Astrocyte of the hippocampus (primary cell): ENCODE measurements around the gene TTLL8.
A peak's percentile ranks its signal among the peaks of the same experiment; 100 is the strongest.
"Not testable (repeated sequence)": the region's sequence is repeated elsewhere in the genome, so short reads cannot be mapped to it uniquely, and the experiment has no call there.

Experiments
- DNase-seq: peaks from one replicate; pipeline ENCODE4 v3.0.0; 2011; ENCODE audit warnings: low read depth, low spot score

TTLL8 gene

DNA sequence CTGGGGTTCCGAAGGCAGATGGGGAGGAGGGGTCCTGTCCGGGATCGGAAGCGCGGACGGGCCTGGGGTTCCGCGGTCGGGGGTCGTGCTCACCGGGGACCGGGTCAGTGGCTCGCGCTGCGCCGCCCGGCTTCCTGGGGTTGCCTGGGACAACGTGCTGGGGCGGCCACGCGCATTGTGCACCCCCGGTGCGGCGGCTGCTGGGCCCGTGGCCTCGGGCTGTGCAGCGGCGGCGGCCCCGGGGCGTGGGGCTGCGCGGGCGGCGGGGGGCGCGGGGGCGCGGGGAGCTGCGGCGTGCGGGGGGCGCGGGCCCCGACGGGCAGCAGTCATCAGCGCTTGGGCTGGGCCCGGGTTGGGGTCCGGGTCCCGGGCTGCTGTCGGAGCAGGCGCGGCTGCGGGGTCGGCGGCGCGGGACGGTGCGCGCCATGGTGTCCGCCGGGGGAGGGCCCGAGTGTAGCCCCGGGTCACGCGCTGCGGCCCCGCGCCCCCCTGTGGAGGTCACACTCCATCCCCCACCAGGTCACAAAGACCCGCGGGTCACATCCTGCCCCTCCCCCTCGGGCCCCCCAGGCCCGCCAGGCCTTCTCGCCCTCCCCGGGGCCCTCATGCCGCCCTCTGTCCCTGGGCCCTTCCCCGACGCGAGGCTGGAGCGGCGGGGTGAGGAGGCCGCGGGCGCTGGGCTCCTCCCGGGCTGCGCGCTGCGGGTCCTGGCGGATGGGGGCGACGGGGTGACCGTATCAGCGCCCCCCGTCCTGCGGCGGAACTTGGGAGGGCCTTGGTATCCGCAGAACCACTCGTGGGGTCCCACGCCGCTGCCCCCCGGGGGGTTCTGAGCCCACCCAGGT is at the start of gene TTLL8:
TTLL8 (minus strand) TSS at position 238 of the 845 bp plus-strand sequence.
- DNase-seq, result no peak

DNA sequence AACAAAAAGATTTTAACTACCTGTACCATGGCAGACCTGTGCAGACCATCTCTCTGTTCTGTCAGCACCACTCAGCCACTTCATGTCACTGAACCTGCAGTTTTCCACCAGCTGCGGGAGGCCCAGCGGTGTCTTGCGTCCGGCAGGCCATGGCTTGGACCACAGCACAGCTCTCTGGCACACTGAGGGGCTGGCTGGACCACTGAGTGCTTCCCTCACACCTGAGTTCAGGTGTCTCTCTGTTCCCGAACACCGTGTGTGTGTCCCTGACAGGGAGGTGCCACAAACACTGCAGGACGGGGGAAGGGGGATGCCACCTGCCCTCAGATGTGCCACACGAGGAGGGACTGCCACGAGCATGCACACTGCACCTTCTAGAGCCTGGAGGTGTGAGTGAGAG is 49.4 kb upstream of the TTLL8 start:
- DNase-seq, result no peak

DNA sequence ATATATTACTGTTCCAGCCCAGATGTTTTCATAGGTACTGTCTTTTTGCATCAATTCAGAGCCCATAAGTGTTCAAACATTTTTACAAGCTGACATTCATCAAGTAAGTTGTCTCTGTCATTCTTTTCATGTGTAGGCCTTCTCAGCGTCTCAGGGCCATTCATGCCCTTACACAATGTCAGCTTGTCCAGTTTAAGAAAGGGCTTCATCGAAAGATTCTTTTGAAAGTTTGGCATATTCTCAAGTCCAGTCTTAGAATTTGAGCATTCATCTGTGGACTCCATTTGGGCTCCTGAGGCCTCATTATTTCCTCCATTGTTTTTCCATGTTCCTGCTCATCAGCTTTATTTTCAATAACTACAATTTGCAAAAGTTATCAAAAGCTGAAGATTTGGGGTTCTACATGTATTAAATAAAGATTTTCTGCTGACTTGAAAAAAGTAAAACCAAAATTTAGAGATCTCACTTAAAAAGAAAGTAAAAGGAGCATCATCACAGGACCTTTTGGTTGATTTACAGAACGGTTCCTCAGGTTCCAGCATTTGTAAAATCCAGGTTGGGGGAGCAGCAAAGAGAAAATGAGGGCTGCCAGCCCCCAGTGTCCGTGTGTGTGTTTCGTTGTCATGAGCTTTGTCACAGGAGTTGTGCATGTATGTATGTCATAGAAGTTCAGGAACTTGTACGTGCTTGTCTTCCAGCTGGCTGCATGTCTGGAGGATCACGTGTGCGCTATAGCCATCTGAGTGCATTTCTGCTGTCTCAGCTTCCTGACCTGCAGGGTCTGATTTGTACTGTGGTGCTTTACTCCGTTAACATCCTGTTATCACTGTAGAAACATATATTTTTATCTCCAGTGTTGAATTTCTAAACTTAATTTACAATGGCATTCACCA is 47.4 kb upstream of the TTLL8 start:
- DNase-seq, result no peak

DNA sequence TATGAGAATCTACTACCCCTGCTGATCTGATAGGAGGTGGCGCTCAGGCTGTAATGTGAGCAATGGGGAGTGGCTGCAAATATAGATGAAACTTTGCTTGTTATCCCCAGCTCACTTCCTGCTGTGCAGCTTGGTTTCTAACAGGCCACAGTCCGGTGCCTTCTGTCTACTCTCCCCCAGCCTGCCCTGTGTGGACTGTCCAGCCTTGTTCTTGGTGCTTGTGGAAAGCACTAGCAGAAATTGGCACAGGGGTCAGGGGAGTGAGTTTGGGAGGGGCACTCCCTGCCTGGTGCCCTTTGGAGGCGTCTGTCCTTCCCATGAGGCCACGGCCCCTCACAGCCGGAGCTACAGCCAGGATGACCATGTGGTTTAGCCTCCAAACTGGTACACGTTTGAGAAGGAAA is 46.0 kb upstream of the TTLL8 start:
- DNase-seq, result no peak

DNA sequence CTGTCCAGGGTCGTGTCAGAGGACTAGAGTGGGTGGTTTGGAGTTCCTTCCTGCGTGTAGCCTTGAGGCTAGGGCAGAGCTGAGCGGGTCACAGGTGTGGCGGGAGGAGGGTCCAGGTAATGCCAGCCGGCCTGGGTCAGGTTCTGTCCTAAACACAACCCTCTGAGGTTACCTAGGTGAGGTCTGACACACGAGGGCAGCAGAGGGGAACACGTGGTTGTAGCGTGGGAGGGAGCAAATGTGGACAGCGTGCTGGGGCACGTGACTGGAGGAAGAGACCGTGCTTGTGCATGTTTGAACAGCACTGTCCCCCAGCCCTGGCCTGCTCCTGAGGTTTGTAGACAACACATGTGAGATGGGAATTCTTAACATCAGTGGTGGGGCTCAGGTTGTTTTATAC is 44.8 kb upstream of the TTLL8 start:
- DNase-seq, result no peak

DNA sequence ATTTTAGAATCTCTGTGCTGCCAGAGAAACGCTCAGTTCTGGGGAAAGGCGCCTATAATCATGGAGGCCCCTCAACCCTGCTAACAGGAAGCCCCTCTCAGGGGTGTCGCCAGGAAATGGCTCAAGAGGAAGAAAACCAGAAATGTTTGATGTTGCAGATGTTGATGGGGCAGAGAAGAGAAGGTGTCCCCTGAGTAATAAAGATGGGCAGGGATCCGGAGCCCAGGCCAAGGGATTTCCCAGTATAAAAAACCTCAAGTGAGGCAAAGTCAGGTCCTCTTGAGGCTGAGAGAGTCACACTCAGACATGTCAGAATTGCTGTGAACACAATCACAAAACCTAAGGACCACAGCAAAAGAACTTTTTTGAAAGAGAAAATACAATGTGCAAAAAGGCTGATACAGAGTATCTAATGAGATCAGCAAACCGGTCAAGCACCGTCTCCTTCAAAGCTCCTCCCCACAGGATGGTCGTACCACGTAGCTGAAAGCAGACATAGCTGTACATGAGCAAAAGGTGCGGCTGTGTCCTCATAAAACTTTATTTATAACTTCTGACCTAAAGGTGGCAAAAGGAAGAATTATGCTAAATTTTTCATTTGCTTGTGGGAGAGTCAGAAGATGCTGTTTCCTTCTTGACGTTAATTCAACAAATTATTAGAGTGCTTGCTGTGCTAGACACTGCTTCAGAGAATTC is 43.9 kb upstream of the TTLL8 start:
- no peak for DNase-seq

DNA sequence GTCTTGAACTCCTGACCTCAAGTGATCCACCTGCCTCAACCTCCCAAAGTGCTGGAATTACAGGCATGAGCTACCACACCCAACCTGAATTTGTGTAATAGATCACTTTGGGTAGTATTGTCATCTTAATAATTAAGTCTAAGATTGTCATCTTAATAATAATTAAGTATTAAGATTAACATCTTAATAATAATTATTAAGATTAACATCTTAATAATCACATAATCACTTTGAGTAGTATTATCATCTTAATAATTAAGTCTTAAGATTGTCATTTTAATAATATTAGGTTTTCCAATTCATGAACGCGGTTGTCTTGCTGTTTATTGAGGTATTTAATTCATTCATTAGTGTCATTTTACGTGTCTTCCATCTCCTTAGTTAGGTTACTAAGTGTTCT is 40.0 kb upstream of the TTLL8 start:
- no peak for DNase-seq

DNA sequence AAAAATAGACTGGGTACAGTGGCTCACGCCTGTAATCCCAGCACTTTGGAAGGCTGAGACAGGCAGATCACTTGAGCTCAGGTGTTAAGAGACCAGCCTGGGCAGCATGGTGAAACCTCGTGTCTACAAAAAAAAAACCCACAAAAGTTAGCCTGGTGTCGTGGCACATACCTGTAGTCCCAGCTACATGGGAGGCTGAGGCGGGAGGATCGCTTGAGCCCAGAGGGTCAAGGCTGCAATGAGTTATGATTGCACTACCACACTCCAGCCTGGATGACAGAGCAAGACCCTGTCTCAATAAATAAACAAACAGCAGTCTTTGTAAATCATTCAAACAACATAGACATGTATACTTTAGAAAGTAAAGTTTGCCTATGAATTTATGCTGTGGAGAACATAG is 34.2 kb upstream of the TTLL8 start:
- DNase-seq, result no peak

DNA sequence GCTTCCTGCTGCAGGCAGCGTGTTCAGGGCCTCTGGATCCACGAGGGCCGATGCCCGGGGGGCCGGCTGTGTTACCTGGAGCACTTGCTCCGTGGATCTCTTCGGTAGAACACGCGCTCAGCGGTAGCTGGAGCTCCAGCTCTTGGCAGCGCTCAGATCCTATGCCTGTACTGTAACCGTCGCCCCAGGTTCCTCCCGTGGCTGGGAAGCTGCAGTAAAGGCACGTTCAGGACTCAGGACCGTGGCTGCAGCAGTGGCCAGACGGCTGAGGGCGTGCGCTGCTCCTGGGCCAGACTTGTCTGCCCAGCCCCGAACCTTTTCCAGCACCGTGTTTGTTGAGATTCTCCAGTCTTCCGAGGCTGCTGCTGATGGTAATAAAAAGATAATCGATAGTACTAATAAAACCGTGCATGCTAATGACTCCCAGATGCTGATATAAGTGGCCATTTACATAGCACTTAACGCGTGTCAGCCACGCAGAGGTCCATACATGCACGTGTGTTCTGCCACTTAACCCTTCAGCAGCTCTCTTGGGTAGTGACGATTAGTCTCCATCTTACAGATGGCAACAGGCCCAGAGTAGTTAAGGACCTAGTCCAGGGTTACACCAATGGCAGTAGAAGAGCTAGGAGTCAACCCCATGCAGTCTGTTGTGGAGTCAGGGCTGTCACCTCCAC is 33.1 kb upstream of the TTLL8 start:
- no peak for DNase-seq

DNA sequence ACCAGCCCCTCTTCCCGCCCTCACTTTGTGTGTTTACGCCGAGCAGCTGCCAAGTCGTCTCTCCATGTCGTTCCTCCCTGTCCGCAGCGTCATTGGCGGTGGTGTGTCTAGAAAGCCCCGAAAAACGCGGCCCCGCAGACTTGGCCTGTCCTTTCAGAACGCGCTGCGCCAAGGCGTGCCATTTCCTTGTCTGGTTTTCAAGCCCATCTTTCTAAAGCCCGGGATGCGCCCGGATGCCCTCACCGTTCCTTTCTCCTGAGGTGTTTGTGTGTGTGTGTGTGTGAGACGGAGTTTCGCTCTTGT is 32.3 kb upstream of the TTLL8 start:
- no peak for DNase-seq

DNA sequence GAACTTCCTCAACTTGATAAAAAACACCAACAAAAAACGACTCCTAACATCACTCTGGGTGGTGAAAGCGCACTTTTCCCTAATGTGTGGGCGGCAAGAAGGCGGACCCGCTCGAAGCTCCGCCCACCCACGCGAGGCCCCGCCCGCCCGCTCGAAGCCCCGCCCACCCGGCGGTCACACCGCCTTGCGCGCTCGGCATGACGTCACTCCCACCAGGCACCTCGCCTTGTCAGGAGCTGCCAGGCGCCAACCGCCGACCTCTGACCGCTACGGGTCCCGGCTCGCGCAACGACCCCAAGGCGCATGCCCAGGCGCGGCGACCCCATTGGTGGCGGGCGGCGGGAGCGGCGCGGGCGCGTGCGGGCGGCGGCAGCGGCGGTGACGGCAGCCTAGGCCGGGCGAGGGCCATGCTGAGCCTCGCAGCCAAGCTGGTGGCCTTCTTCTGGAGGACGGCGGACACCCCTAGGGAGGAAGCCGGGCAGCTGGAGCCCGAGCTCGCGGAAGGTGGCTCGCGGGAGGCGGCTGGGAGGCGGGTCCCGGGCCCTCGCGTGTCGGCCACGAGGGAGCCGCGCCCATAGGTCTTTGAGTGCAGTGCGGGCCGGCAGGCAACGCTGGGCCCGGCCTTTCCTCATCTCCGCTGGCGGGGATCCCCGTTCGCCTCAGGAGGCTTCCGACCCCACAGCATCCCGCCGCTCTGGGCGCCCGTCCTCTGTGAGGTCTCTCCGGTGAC is 31.7 kb upstream of the TTLL8 start, which contains the start of gene MOV10L1:
MOV10L1 (plus strand) TSS at position 325 of the 730 bp plus-strand sequence; CDS start at position 408, 83 bp downstream.
- peak; percentile 29 for DNase-seq

DNA sequence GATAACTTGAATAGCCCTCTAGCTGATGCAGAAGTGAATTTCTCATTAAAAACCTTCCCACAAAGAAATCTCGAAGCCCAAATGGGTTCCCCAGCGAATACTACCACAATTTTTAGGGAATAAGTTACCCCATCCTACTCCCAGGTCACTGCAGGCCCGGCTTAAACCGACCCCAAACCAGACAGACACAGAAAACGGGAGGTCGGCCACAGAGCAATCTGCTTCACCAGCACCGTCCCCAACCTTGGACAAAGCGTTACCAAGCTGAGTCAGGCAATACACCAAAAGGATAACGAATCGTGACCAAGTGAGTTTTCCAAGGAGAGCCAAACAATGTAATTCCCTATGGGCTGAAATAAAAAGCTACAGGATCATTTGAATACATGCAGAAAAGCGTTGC is 31.1 kb upstream of the TTLL8 start:
- DNase-seq, result no peak

DNA sequence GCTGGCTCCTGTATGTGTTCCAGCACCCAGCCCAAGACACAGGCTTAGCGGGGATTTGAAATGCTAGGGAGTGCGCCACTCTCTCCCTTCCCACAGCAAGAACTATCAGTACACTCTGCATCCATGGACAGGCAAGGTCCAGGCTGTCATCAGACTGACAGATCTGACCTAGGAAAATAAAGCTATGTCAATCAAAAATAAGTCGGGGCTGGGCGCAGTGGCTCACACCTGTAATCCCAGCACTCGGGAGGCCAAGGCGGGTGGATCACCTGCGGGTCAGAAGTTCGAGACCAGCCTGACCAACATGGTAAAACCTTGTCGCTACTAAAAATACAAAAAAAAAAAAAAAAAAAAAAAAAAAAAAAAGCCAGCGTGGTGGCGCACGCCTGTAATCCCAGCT is 30.0 kb upstream of the TTLL8 start:
- DNase-seq, result no peak

DNA sequence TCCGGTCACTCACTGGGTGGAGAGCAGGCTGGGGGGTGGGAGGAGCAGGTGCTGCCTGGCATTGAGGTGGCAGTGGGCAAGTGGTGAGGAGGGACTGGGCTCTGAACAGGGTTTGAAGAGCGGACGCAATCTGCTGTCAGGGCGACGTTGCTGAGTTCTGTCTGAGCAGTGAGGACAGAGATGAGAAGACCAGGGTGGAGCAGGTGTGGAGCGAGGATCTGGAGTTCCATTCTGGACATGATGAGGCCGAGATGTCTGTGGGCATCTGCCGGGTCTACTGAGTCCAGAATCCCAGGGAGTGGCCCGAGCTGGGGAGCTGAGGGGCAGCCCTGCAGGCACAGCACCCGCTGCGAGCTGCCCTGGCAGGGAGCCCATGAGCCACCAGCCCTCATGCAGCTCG is 29.5 kb upstream of the TTLL8 start:
- DNase-seq, result no peak

DNA sequence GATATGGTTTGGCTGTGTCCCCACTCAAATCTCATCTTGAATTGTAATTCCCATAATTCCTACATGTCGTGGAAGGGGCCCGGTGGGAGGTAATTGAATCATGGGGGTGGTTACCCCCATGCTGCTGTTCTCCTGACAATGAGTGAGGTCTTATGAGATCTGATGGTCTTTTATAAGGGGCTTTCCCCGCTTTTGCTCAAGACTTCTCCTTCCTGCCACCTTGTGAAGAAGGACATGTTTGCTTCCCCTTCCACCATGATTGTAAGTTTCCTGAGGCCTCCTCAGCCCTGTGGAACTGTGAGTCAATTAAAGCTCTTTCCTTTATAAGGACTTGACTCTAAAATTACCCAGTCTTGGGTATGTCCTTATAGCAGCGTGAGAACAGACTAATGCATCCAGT is 28.9 kb upstream of the TTLL8 start:
- not testable (repeated sequence) for DNase-seq

DNA sequence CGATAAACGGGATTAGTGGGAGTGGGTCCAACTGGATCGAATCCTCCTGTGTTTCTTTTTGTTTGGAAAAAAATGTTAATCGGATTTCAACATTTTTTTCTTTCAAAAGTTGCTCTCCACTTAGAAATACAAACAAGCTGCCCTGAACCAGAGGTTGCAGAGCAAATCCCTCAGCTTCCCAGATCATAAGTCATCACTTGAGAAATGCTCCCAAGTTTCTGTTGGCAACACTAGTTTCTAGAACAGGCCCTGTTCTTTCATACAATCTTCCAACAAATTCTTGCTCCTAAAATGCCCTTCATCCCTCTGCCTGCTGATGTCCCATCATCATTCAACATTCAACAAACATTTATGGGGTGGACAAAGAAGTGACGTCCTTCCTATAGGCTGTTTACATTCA is 28.4 kb upstream of the TTLL8 start:
- peak; percentile 75 for DNase-seq

DNA sequence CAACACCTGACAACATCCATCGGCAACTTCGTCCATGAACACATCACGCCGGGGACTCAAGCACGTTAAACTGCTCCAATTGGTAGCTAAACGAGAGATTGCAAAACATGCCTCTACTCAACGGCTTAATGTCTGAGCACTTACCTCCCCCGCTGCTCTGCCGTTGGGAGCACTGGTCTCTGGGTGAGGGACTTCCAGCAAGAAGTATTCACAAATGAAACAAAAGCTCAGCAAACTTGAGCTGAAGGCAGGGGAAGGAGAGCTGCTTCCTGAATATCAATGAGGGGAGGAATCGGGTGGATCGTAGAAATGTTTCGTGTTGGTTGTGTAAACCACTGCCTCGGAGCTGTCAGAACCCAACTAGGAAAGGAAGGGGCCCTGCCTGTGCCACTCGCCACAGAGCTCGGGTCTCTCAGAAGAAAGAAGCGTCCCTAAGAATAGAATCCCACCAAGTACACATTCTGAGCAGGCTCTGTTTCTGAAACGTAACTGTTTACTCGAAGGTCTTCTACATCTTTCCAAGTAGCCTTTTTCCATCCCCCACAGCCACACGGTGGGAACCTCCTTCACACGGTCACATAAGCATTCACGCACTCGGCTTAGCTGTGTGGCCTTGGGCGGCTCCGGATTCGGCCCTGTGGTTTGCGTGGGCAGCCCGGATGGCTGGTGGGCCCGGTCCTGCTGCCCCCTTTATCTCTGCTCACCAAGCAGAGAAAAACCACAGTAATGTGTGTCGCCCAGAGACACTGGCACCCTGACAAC is 27.3 kb upstream of the TTLL8 start, which contains the start of gene MLC1:
MLC1 (minus strand) TSS at position 216 of the 762 bp plus-strand sequence. CDS start 524 bp downstream, outside the sequence.
- DNase-seq, result peak; percentile 89

DNA sequence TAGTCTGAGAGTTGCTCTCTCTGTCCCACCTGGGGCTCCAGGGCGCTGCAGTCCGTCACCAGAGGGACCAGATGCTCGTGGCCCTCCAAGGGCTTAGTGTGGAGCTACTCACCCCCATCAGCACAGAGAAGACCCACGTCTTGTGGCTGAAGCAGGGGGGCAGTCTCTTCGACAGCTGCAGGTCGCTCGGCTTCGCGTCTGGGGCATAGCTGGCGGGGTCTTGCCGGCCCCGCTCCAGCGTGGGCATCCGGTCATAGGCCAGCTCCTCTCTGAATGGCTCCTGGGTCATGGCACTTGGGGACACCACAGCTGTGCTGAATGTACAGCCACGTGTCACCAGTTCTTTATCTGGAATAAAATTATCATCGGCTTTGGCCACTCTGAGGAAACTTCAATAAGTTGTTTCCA is 26.5 kb upstream of the TTLL8 start:
- no peak for DNase-seq

DNA sequence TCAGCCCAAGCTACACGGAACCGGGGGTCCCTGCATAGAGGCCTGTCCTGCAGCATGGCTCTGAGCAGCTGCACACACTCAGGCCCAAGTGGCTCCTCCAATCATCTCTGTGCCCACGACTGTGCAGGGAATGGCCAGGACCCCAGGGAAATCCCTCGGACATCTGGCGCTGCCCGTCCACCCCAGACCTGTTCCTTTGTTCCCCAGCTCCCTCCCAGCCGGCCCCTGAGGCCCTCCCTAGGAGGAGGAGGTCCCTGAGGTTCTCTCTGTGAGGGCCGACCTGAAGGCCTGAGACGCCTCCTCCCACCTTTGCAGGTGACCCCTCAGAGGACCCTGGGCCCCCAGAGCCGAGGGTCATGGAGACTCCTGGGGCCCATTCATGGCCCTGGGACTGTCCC is 26.0 kb upstream of the TTLL8 start:
- DNase-seq, result no peak

DNA sequence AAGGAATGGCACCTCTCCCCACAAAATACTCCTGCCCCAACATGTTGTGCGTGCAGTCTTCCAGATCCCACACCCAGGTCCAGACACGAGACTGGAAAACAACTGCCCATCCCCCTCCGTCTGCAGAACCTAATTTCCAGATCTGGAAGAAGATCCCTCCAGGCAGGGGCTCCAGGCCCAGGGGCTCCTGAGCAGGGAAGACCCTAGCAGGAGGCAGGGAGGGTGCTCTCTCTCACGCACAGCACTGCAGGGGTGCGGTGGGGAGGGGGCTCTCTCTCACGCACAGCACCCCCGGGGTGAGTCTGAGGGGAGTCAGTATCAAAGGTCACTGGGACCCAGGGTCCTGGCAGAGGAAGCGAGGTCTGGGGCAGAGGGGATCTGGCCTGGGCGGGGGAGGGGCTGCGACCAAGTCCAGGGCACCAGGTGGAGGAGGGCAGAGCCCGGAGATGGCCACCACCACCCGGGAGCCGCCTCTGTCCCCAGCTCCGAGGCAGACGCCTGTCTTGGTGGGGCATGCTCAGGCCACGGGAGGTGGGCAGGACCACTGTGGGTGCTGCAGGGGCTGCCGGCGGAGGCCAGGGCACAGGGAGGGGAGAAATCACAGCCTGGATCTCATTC is 25.5 kb upstream of the TTLL8 start:
- no peak for DNase-seq
